ENCODE measurements around the gene NUP54.

The NUP54 gene

GRCh38 chr4:76148142-76148865 is at the start of gene NUP54:
Gene NUP54 (minus strand): TSS chr4:76148397. CDS start chr4:76148374, 23 bp downstream.
- DNase-seq: peak; percentile 94

GRCh38 chr4:76197031-76197743 is 49.0 kb upstream of the NUP54 start:
- DNase-seq: no peak

GRCh38 chr4:76196376-76196775 is 48.2 kb upstream of the NUP54 start:
- DNase-seq: no peak

GRCh38 chr4:76195326-76195725 is 47.1 kb upstream of the NUP54 start:
- no peak for DNase-seq

GRCh38 chr4:76194325-76194724 is 46.1 kb upstream of the NUP54 start:
- DNase-seq: no peak

GRCh38 chr4:76192236-76192635 is 44.0 kb upstream of the NUP54 start:
- no peak for DNase-seq

- no peak for DNase-seq
These were observed 40.4 kb upstream of the NUP54 start for GRCh38 chr4:76188557-76188956.

GRCh38 chr4:76188149-76188548 is 40.0 kb upstream of the NUP54 start:
- no peak for DNase-seq

- no peak for DNase-seq
These were observed 39.0 kb upstream of the NUP54 start for GRCh38 chr4:76187152-76187551.

GRCh38 chr4:76182463-76182862 is 34.3 kb upstream of the NUP54 start:
- DNase-seq: no peak

- DNase-seq: peak; percentile 75 to 81
These were observed 31.5 kb upstream of the NUP54 start for GRCh38 chr4:76179398-76180318.

- no peak for DNase-seq
These were observed 30.1 kb upstream of the NUP54 start for GRCh38 chr4:76178296-76178695.

GRCh38 chr4:76177709-76178108 is 29.5 kb upstream of the NUP54 start:
- DNase-seq: no peak

GRCh38 chr4:76175336-76175735 is 27.1 kb upstream of the NUP54 start:
- no peak for DNase-seq

GRCh38 chr4:76174216-76174615 is 26.0 kb upstream of the NUP54 start:
- DNase-seq: no peak

GRCh38 chr4:76168688-76169087 is 20.5 kb upstream of the NUP54 start:
- no peak for DNase-seq

- no peak for DNase-seq
These were observed 18.3 kb upstream of the NUP54 start for GRCh38 chr4:76166480-76166879.

- no peak for DNase-seq
These were observed 12.2 kb upstream of the NUP54 start for GRCh38 chr4:76160355-76160754.

- no peak for DNase-seq
These were observed 8.4 kb upstream of the NUP54 start for GRCh38 chr4:76156635-76157034.

GRCh38 chr4:76155979-76156378 is 7.8 kb upstream of the NUP54 start:
- DNase-seq: no peak

GRCh38 chr4:76153356-76153755 is 5.2 kb upstream of the NUP54 start:
- no peak for DNase-seq

- DNase-seq: peak; percentile 9 to 16
These were observed 599 bp downstream of the NUP54 start for GRCh38 chr4:76147454-76148141.

- no peak for DNase-seq
These were observed 3.7 kb downstream of the NUP54 start for GRCh38 chr4:76144546-76144945.

All from activated CD4-positive, alpha-beta T cell treated with anti-CD3 and anti-CD28 coated beads, Interleukin-2, amount 50 U/mL, for 4 hours (primary cell).